ENCODE data around the gene CDK5. TPM values are rescaled to one million over a fixed set of nuclear protein-coding genes. Genes with fewer than 3 reads are reported as not detected.

CDK5 gene
- total RNA-seq, 1 experiment from 2014 or later, result 12.2 TPM

GRCh38 chr7:151051108-151051507 lies 6.6 kb downstream of the CDK5 start:
- CTCF ChIA-PET, result interaction anchor here (0.5 to 1.2 kb wide), 3 partner anchors 18 to 251 kb away, joined by 4 to 6 read pairs (median 5); partner anchors contain the start of gene CHPF2
- peak; percentile 31 for DNase-seq (ENCODE audit: unreplicated experiment)
- Mint-ChIP-seq H3K27me3 (ENCODE audit: insufficient read depth, unreplicated experiment) (no peaks in the 10 kb centered on the region), H3K36me3 (ENCODE audit: insufficient read depth, unreplicated experiment) (no peaks in the 10 kb centered on the region), H3K9me3 (ENCODE audit: unreplicated experiment) (no peaks in the 10 kb centered on the region), H3K27ac (ENCODE audit: low read depth, unreplicated experiment) (no peak overlapping the region), H3K4me1 (ENCODE audit: insufficient read depth, unreplicated experiment) (peaks cover 10% of the 10 kb centered on the region), H3K4me3 (ENCODE audit: unreplicated experiment) (no peak overlapping the region)
- POLR2A ChIA-PET, result no interaction called here
- TF ChIP-seq CTCF (IDR thresholded peaks at IDR 0.05; ENCODE audit: unreplicated experiment), result no peak
- BruUV-seq (replicated peaks), result no TSS peak
- intact Hi-C loops (cut with micrococcal nuclease), result no loop called here

- no peaks in the 10 kb centered on the region for H3K9me3 Mint-ChIP-seq (ENCODE audit: unreplicated experiment)
- no peak overlapping the region for H3K4me3 Mint-ChIP-seq (ENCODE audit: unreplicated experiment)
- H3K36me3 Mint-ChIP-seq (ENCODE audit: insufficient read depth, unreplicated experiment), result peaks cover 8% of the 10 kb centered on the region
- peaks cover 10% of the 10 kb centered on the region for H3K4me1 Mint-ChIP-seq (ENCODE audit: insufficient read depth, unreplicated experiment)
- BruUV-seq (replicated peaks), result no TSS peak
- POLR2A ChIA-PET, result no interaction called here
- no peak for DNase-seq (ENCODE audit: unreplicated experiment)
- H3K27me3 Mint-ChIP-seq (ENCODE audit: insufficient read depth, unreplicated experiment), result no peaks in the 10 kb centered on the region
- CTCF ChIA-PET, result no interaction called here
- TF ChIP-seq CTCF (IDR thresholded peaks at IDR 0.05; ENCODE audit: unreplicated experiment), result no peak
- intact Hi-C loops (cut with micrococcal nuclease), result no loop called here
- no peak overlapping the region for H3K27ac Mint-ChIP-seq (ENCODE audit: low read depth, unreplicated experiment)
These were observed 8.7 kb downstream of the CDK5 start for GRCh38 chr7:151048911-151049463.

GRCh38 chr7:151047976-151048815 lies 9.5 kb downstream of the CDK5 start, which contains the start of gene ASIC3:
ASIC3 (plus strand) TSS chr7:151048531; CDS start chr7:151048886, 355 bp downstream.
- ChIA-PET POLR2A (interaction anchor here (1.1 kb wide), 1 partner anchor 20 kb away, joined by 4 read pairs; the partner anchor contains the start of gene ABCB8), CTCF (interaction anchor here (1.5 kb wide), 1 partner anchor 63 kb away, joined by 4 read pairs; no protein-coding TSS in a partner anchor)
- Mint-ChIP-seq H3K27ac (ENCODE audit: low read depth, unreplicated experiment) (peak within 1 kb of the TSS; percentile 50), H3K4me1 (ENCODE audit: insufficient read depth, unreplicated experiment) (peaks cover 10% of the 10 kb centered on the region), H3K36me3 (ENCODE audit: insufficient read depth, unreplicated experiment) (peaks cover 8% of the 10 kb centered on the region), H3K4me3 (ENCODE audit: unreplicated experiment) (no peak within 1 kb of the TSS), H3K27me3 (ENCODE audit: insufficient read depth, unreplicated experiment) (no peaks in the 10 kb centered on the region), H3K9me3 (ENCODE audit: unreplicated experiment) (no peaks in the 10 kb centered on the region)
- no peak for DNase-seq (ENCODE audit: unreplicated experiment)
- intact Hi-C loops (cut with micrococcal nuclease), result no loop called here
- no TSS peak for BruUV-seq (replicated peaks)
- no peak for TF ChIP-seq CTCF (IDR thresholded peaks at IDR 0.05; ENCODE audit: unreplicated experiment)

All from MCF 10A (cell line).